GM23248 (cell line): ENCODE data around the gene GGT5.

Experiments used
- EZH2 ChIP-seq: fragments of 200-600 bp; sonication (generic); IDR thresholded peaks from 2 replicates; pipeline ENCODE4 v1.6.1; 2018; ENCODE audit warnings: antibody characterized with exemption, mild to moderate bottlenecking; ENCODE audit not compliant: insufficient read depth, poor library complexity, severe bottlenecking
- EZH2phosphoT487 ChIP-seq: fragments of 200-600 bp; sonication (generic); IDR thresholded peaks from 2 replicates; pipeline ENCODE4 v1.6.1; 2018; ENCODE audit warnings: antibody characterized with exemption, moderate library complexity, mild to moderate bottlenecking, low read depth; ENCODE audit not compliant: insufficient read depth

GRCh38 chr22:24225951-24226350 is 18.9 kb downstream of the GGT5 start:
- TF ChIP-seq EZH2phosphoT487 (no peak), EZH2 (no peak)
